HG03159 (cell line): ENCODE measurements around the gene DLST.
"Not testable (repeated sequence)": the region's sequence is repeated elsewhere in the genome, so short reads cannot be mapped to it uniquely, and the experiment has no call there.

Source experiments
- ATAC-seq: cut with Tn5 transposase; IDR thresholded peaks from one replicate; pipeline ENCODE4 v1.9.1; 2021; ENCODE audit warnings: mild to moderate bottlenecking, moderate library complexity; ENCODE audit not compliant: unreplicated experiment

The DLST gene

GRCh38 chr14:74915826-74916225, 34.1 kb downstream of the DLST start:
- ATAC-seq = no peak

GRCh38 chr14:74917178-74917543, 35.4 kb downstream of the DLST start:
- ATAC-seq = no peak

GRCh38 chr14:74917646-74918081, 35.9 kb downstream of the DLST start:
- ATAC-seq = no peak

- no peak for ATAC-seq
These were observed 36.7 kb downstream of the DLST start for GRCh38 chr14:74918380-74918779.

GRCh38 chr14:74919421-74920165, 37.9 kb downstream of the DLST start:
- ATAC-seq = no peak

- no peak for ATAC-seq
These were observed 38.6 kb downstream of the DLST start for GRCh38 chr14:74920281-74920680.

GRCh38 chr14:74921053-74921620, 39.4 kb downstream of the DLST start:
- ATAC-seq = no peak

GRCh38 chr14:74921987-74922751, 40.5 kb downstream of the DLST start:
- ATAC-seq = no peak

GRCh38 chr14:74922752-74923401, 41.2 kb downstream of the DLST start, which contains the start of gene RPS6KL1:
TSS of gene RPS6KL1 (minus strand) at chr14:74923260. CDS start at chr14:74921541, 1,719 bp downstream.
- ATAC-seq = peak; percentile 88

GRCh38 chr14:74924061-74924460, 42.3 kb downstream of the DLST start:
- no peak for ATAC-seq

- ATAC-seq = no peak
These were observed 45.5 kb downstream of the DLST start for GRCh38 chr14:74927225-74927624.

GRCh38 chr14:74929242-74929641, 47.5 kb downstream of the DLST start:
- no peak for ATAC-seq

GRCh38 chr14:74931744-74932143, 50.0 kb downstream of the DLST start:
- ATAC-seq = not testable (repeated sequence)

- no peak for ATAC-seq
These were observed 50.7 kb downstream of the DLST start for GRCh38 chr14:74932401-74932901.

GRCh38 chr14:74932936-74933335, 51.2 kb downstream of the DLST start:
- ATAC-seq = not testable (repeated sequence)

GRCh38 chr14:74934041-74934440, 52.3 kb downstream of the DLST start:
- ATAC-seq = no peak

GRCh38 chr14:74934476-74935359, 53.0 kb downstream of the DLST start:
- no peak for ATAC-seq

- ATAC-seq = no peak
These were observed 53.6 kb downstream of the DLST start for GRCh38 chr14:74935360-74935680.

- no peak for ATAC-seq
These were observed 54.4 kb downstream of the DLST start for GRCh38 chr14:74936151-74936550.

GRCh38 chr14:74936731-74937130, 55.0 kb downstream of the DLST start:
- ATAC-seq = no peak
